HEK293 (cell line): ENCODE data around the gene ERH.

Source experiments
- MZF1 ChIP-seq: fragments of 450-650 bp; formaldehyde crosslinking; IDR thresholded peaks from 2 replicates; pipeline ENCODE4 v1.5.1; 2017; ENCODE audit warnings: missing biosample characterization, missing genetic modification characterization, borderline replicate concordance
- YY1 ChIP-seq: fragments of 450-650 bp; formaldehyde crosslinking; IDR thresholded peaks from 2 replicates; pipeline ENCODE4 v1.5.1; 2018; ENCODE audit warnings: missing biosample characterization, missing genetic modification characterization
- TF ChIP-seq, protein P1 (sequence below): fragments of 450-650 bp; formaldehyde crosslinking; IDR thresholded peaks from 2 replicates; pipeline ENCODE4 v1.5.1; 2016; ENCODE audit warnings: missing biosample characterization, missing genetic modification characterization

GRCh38 chr14:69408331-69408960 is 10.3 kb upstream of the ERH start:
- TF ChIP-seq, protein P1, sequence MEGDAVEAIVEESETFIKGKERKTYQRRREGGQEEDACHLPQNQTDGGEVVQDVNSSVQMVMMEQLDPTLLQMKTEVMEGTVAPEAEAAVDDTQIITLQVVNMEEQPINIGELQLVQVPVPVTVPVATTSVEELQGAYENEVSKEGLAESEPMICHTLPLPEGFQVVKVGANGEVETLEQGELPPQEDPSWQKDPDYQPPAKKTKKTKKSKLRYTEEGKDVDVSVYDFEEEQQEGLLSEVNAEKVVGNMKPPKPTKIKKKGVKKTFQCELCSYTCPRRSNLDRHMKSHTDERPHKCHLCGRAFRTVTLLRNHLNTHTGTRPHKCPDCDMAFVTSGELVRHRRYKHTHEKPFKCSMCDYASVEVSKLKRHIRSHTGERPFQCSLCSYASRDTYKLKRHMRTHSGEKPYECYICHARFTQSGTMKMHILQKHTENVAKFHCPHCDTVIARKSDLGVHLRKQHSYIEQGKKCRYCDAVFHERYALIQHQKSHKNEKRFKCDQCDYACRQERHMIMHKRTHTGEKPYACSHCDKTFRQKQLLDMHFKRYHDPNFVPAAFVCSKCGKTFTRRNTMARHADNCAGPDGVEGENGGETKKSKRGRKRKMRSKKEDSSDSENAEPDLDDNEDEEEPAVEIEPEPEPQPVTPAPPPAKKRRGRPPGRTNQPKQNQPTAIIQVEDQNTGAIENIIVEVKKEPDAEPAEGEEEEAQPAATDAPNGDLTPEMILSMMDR (tag by site-specific recombination), result no peak
- no peak for TF ChIP-seq YY1 (tag by site-specific recombination)
- no peak for TF ChIP-seq MZF1
